Sigmoid colon (tissue), 7 donors: ENCODE measurements around the gene DPP6. TPM values are rescaled to one million over a fixed set of nuclear protein-coding genes. Genes with fewer than 3 reads are reported as not detected.

Source experiments
- DNase-seq: peaks from one replicate; pipeline ENCODE4 v3.0.0-alpha.2; 2019
- H3K27ac ChIP-seq, 4 donors: fragments of 200-600 bp; sonication (generic); one replicate each; pipeline ENCODE4 v1.5.1; 2016 to 2019; ENCODE audit warnings: mild to moderate bottlenecking in 1 of 4
- H3K27me3 ChIP-seq, 3 donors: fragments of 200-600 bp; sonication (generic); one replicate each; pipeline ENCODE4 v1.5.1; 2019; ENCODE audit warnings: mild to moderate bottlenecking in 1 of 3
- H3K36me3 ChIP-seq, 4 donors: fragments of 200-600 bp; sonication (generic); one replicate each; pipeline ENCODE4 v1.5.1; 2016 to 2019
- H3K4me1 ChIP-seq, 4 donors: fragments of 200-600 bp; sonication (generic); one replicate each; pipeline ENCODE4 v1.5.1; 2017 to 2019
- H3K4me3 ChIP-seq, 4 donors: fragments of 200-600 bp; sonication (generic); one replicate each; pipeline ENCODE4 v1.5.1; 2017 to 2019; ENCODE audit warnings: mild to moderate bottlenecking in 2 of 4, moderate library complexity in 1 of 4
- H3K9me3 ChIP-seq, 4 donors: fragments of 200-600 bp in 3 of 4; sonication (generic) in 3 of 4; one replicate each; pipeline versions ENCODE4 v1.5.1 to v1.6.1; 2013 to 2019
- CTCF ChIP-seq, 4 experiments: fragments of 450-650 bp in 3 of 4; fragments of 200-600 bp in 1 of 4; IDR thresholded peaks; one replicate each; pipeline ENCODE4 v1.5.1; 2016 to 2019; ENCODE audit warnings: antibody characterized with exemption in 4 of 4, mild to moderate bottlenecking in 3 of 4, moderate library complexity in 2 of 4
- EP300 ChIP-seq, 4 donors: sonication (generic); formaldehyde crosslinking; IDR thresholded peaks; one replicate each; pipeline ENCODE4 v1.6.1; 2017; ENCODE audit warnings: antibody characterized with exemption in 4 of 4
- POLR2A ChIP-seq, 2 donors: fragments of 450-650 bp; IDR thresholded peaks; one replicate each; pipeline ENCODE4 v1.6.1; 2016; ENCODE audit warnings: antibody characterized with exemption in 2 of 2, mild to moderate bottlenecking in 2 of 2, moderate library complexity in 2 of 2
- POLR2AphosphoS5 ChIP-seq, 4 donors: sonication (generic); formaldehyde crosslinking; IDR thresholded peaks; one replicate each; pipeline ENCODE4 v1.6.1; 2017; ENCODE audit warnings: antibody characterized with exemption in 4 of 4
- WGBS, 2 donors: extraction: QIAGEN DNeasy Blood & Tissue Kit; methylation state at CpG; one replicate each; pipeline ENCODE4 v1.1.7; 2013; 5-methylcytosine and 5-hydroxymethylcytosine counted together
- intact Hi-C: fragments of 100-400 bp; cut with DNase I; formaldehyde crosslinking; loops from one replicate; pipeline ENCODE4 v1.15.1; 2023
- polyA plus RNA-seq, 3 donors: library from polyadenylated mRNA; stranded (reverse); fragments of 200-250 nt; gene quantifications; one replicate each; pipeline ENCODE4 v1.2.3, GENCODE V29; 2013
- total RNA-seq, 4 donors: library from RNA; depleted of rRNA; stranded (reverse); fragments of >200 nt; gene quantifications; one replicate each; pipeline ENCODE4 v1.1.0, GENCODE V29; 2016
- donor health status: healthy with polysubstance abuse.
- donor health status: Bipolar disorder and iron deficiency.
- donor health status: healthy.

Gene DPP6
- total and polyA plus RNA-seq, 7 donors: 1.2 to 53.2 (median 41.0) TPM; not detected in 1

DNA sequence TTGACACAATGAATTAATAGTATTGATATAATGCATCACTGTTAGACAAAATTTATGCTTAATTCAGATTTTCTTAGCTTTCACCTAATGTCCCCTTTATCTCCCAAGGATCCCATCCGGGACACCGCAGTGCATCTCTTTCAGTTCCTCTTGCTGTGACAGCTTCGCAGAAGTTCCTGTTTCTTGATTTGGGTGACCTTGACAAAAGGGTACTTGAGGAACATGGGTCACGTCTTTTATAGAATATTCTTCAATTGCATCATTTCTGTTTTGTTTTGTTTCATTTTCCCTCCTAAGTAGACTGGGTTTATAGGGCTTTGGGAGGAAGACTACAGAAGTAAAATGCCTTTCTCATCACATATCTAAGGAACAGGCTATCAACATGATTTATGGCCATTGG is 453.2 kb downstream of the DPP6 start:
- no peak overlapping the region for H3K27ac ChIP-seq
- H3K4me3 ChIP-seq: no peak overlapping the region
- intact Hi-C loops: loop anchor here (2.0 to 10.0 kb wide), 2 partner anchors 1125 to 1311 kb away; no protein-coding TSS in a partner anchor
- H3K9me3 ChIP-seq: no peaks in the 10 kb centered on the region
- no peaks in the 10 kb centered on the region for H3K27me3 ChIP-seq
- H3K36me3 ChIP-seq: no peaks in the 10 kb centered on the region
- no peak for DNase-seq
- no peak for TF ChIP-seq POLR2A (IDR thresholded peaks at IDR 0.05)
- TF ChIP-seq POLR2AphosphoS5 (IDR thresholded peaks at IDR 0.05): no peak
- no peak for TF ChIP-seq EP300 (IDR thresholded peaks at IDR 0.05)
- no peak for TF ChIP-seq CTCF (IDR thresholded peaks at IDR 0.05)
- H3K4me1 ChIP-seq: peaks cover 0 to 20% (median 15%) of the 10 kb centered on the region in 4 donors
- 57 to 75% methylated on average over 4 of the region's 4 CpGs for WGBS, 2 donors

DNA sequence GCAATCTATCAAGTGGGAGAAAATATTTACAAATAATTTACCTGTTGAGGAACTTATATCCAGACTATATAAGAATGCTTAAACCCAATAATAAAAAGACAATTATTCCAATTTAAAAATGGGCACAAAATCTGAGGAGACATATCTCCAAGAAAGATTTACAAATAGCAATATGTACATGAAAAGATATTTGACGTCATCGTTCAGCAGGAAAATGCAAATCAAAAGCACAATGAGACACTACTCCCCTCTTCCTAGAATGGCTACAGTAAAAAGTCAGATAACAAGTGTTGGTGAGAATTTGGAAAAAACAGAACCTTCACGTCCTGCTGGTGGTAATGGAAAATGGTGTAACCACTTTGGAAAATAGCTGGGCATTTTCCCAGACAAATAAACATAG is 457.0 kb downstream of the DPP6 start:
- H3K27ac ChIP-seq: no peak overlapping the region
- H3K27me3 ChIP-seq: no peaks in the 10 kb centered on the region
- TF ChIP-seq CTCF (IDR thresholded peaks at IDR 0.05) (no peak), POLR2AphosphoS5 (IDR thresholded peaks at IDR 0.05) (no peak), EP300 (IDR thresholded peaks at IDR 0.05) (no peak), POLR2A (IDR thresholded peaks at IDR 0.05) (no peak)
- intact Hi-C loops: loop anchor here (10.0 kb wide), 1 partner anchor 1314 kb away; no protein-coding TSS in a partner anchor
- 84 to 88% methylated on average over 3 of the region's 3 CpGs for WGBS, 2 donors
- no peaks in the 10 kb centered on the region for H3K36me3 ChIP-seq
- no peak overlapping the region for H3K4me3 ChIP-seq
- H3K4me1 ChIP-seq: peaks cover 0 to 13% (median 10%) of the 10 kb centered on the region in 4 donors
- DNase-seq: no peak
- no peaks in the 10 kb centered on the region for H3K9me3 ChIP-seq

GRCh38 chr7:154512121-154512833 is 460.1 kb downstream of the DPP6 start:
- WGBS, 2 donors: 79 to 81% methylated on average over 7 of the region's 7 CpGs
- no peak overlapping the region for H3K27ac ChIP-seq
- TF ChIP-seq EP300 (IDR thresholded peaks at IDR 0.05) (no peak), POLR2A (IDR thresholded peaks at IDR 0.05) (no peak), CTCF (IDR thresholded peaks at IDR 0.05) (no peak), POLR2AphosphoS5 (IDR thresholded peaks at IDR 0.05) (no peak)

DNA sequence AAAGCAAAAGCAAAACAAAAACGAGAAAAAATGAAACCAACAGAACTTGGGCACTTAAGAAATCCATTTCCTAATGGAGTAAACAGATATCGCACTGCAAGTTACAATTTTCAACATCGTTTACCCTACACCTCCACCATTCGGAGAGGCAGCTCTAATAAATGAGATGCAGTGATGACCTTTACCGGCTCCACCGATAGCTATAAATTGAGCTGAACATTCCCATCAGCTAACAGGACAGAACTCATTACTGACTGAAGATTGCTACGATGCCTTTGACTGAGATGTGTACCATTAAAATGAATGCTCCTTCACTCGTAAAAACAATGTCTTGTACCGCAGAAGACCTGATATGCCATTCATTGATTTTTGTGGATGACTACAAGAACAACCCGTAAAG is 465.6 kb downstream of the DPP6 start:
- 79 to 82% methylated on average over 10 of the region's 10 CpGs for WGBS, 2 donors
- H3K9me3 ChIP-seq: no peaks in the 10 kb centered on the region
- H3K36me3 ChIP-seq: no peaks in the 10 kb centered on the region
- H3K4me3 ChIP-seq: no peak overlapping the region
- intact Hi-C loops: no loop called here
- H3K27me3 ChIP-seq: no peaks in the 10 kb centered on the region
- DNase-seq: no peak
- no peak overlapping the region for H3K27ac ChIP-seq
- no peak for TF ChIP-seq EP300 (IDR thresholded peaks at IDR 0.05)
- no peak for TF ChIP-seq POLR2AphosphoS5 (IDR thresholded peaks at IDR 0.05)
- TF ChIP-seq CTCF (IDR thresholded peaks at IDR 0.05): no peak
- TF ChIP-seq POLR2A (IDR thresholded peaks at IDR 0.05): no peak
- H3K4me1 ChIP-seq: no peaks in the 10 kb centered on the region

More at GRCh38 chr7:154512121-154512833, 460.1 kb downstream of the DPP6 start:
- intact Hi-C loops: no loop called here
- Histone ChIP-seq H3K9me3 (no peaks in the 10 kb centered on the region), H3K4me1 (no peaks in the 10 kb centered on the region), H3K4me3 (no peak overlapping the region), H3K27me3 (no peaks in the 10 kb centered on the region), H3K36me3 (no peaks in the 10 kb centered on the region)
- no peak for DNase-seq
